ENCODE data around the gene GNAO1.

DNA sequence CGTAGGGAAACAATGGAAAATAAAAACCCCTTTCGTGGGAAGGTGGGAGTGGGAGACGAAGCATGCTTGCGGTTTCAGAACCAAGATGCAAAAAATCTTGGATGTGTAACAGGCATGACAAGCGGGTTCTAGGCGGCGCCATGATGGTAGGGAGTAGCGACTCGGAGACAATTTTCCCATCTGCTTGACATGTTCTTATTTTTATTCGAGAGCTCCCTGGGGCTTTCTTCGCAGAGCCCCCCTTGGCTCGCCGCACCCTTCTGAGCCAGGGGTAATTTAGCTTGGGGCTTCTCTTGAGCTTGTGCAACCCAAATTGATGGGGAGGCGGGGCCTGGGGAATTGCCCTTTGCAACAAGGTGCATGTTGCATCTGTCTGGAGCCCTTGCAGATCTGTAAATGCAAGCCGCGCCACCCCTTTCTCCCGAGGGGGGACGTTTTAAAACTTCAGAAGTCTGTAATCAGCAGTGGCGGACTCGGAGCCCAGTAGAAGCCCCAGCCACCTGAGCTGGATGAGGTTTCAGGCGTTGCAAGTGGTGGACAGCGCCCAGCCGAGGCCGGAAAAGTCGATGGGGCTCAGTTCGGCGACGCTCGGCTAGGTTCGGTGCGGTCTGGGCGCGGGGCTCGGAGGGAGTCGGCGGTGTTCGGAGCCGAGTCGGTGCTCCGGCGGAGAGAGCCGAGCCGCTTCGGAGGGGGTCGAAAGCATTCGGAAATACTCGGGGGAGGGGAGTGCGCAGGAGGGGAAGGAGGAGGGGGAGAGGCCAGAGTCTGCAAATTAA, 2.9 kb downstream of the GNAO1 start:
- TF ChIP-seq, protein P1, sequence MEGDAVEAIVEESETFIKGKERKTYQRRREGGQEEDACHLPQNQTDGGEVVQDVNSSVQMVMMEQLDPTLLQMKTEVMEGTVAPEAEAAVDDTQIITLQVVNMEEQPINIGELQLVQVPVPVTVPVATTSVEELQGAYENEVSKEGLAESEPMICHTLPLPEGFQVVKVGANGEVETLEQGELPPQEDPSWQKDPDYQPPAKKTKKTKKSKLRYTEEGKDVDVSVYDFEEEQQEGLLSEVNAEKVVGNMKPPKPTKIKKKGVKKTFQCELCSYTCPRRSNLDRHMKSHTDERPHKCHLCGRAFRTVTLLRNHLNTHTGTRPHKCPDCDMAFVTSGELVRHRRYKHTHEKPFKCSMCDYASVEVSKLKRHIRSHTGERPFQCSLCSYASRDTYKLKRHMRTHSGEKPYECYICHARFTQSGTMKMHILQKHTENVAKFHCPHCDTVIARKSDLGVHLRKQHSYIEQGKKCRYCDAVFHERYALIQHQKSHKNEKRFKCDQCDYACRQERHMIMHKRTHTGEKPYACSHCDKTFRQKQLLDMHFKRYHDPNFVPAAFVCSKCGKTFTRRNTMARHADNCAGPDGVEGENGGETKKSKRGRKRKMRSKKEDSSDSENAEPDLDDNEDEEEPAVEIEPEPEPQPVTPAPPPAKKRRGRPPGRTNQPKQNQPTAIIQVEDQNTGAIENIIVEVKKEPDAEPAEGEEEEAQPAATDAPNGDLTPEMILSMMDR (conservative IDR thresholded peaks at IDR 0.05 in 1 of 2, IDR thresholded peaks at IDR 0.05 in 1 of 2; ENCODE audit: extremely low read depth in 1 of 2, insufficient read depth in 1 of 2, low read depth in 1 of 2, low read length in 2 of 2): no peak
- TF ChIP-seq EZH2 (IDR thresholded peaks at IDR 0.05; ENCODE audit: borderline replicate concordance, low read length): peak; percentile 59
